Measurements from ENCODE around the gene LRP1B.

The LRP1B gene

GRCh38 chr2:140843186-140843585 lies 1287.6 kb downstream of the LRP1B start:
- no peak overlapping the region for H3K4me3 ChIP-seq (ENCODE audit: low read length)
- TF ChIP-seq CTCF (conservative IDR thresholded peaks at IDR 0.05; ENCODE audit: low read depth, low read length), result no peak
- no peak for DNase-seq (ENCODE audit: low read depth)

GRCh38 chr2:140842110-140842509 lies 1288.7 kb downstream of the LRP1B start:
- no peak for DNase-seq (ENCODE audit: low read depth)
- TF ChIP-seq CTCF (conservative IDR thresholded peaks at IDR 0.05; ENCODE audit: low read depth, low read length), result no peak
- no peak overlapping the region for H3K4me3 ChIP-seq (ENCODE audit: low read length)

DNA sequence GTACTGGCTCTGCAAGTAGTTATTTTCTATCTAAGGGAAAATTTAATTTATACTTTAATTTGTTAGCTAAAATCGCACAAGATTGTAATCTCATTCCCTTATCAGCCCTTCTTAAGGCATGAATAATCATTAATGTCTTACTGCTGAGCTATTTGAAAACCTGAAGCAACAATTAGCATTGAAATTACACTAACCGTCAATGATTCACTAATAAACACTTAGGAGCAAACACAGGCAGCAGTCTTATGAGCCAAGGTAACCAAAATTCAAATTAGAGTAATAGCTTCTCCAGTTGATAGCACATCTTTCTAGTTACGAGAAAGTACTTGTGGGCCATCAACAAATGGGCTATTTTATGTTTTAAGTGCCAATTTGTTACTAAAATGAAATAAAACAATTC lies 1289.7 kb downstream of the LRP1B start:
- no peak for DNase-seq (ENCODE audit: low read depth)
- H3K4me3 ChIP-seq (ENCODE audit: low read length), result no peak overlapping the region
- no peak for TF ChIP-seq CTCF (conservative IDR thresholded peaks at IDR 0.05; ENCODE audit: low read depth, low read length)

GRCh38 chr2:140836826-140837225 lies 1294.0 kb downstream of the LRP1B start:
- no peak for DNase-seq (ENCODE audit: low read depth)

GRCh38 chr2:140835079-140835478 lies 1295.7 kb downstream of the LRP1B start:
- no peak for TF ChIP-seq CTCF (conservative IDR thresholded peaks at IDR 0.05; ENCODE audit: low read depth, low read length)
- DNase-seq (ENCODE audit: low read depth), result no peak
- no peak overlapping the region for H3K4me3 ChIP-seq (ENCODE audit: low read length)

More at GRCh38 chr2:140836826-140837225, 1294.0 kb downstream of the LRP1B start:
- no peak overlapping the region for H3K4me3 ChIP-seq (ENCODE audit: low read length)
- TF ChIP-seq CTCF (conservative IDR thresholded peaks at IDR 0.05; ENCODE audit: low read depth, low read length), result no peak

DNA sequence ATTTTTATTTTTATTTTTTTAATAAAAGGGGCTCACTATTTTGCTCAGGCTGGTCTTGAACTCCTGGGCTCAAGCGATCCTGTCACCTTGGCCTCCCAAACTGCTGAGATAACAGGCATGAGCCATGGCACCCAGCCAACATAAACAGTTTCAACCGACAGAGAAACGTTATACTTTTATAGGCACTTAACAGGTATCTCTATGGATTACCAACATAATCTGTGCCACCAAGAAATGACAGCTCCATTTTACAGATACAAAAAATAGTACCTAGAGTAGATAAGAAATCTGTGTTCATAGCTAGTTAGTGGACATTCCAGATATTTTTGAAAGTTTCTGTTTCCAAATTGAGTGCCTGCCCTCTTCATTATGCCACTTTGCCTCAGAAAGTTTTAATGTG lies 1316.7 kb downstream of the LRP1B start:
- no peak for DNase-seq (ENCODE audit: low read depth)
- TF ChIP-seq CTCF (conservative IDR thresholded peaks at IDR 0.05; ENCODE audit: low read depth, low read length), result no peak

GRCh38 chr2:140808820-140809219 lies 1322.0 kb downstream of the LRP1B start:
- DNase-seq (ENCODE audit: low read depth), result no peak
- H3K4me3 ChIP-seq (ENCODE audit: low read length), result no peak overlapping the region
- TF ChIP-seq CTCF (conservative IDR thresholded peaks at IDR 0.05; ENCODE audit: low read depth, low read length), result peak; percentile 8

More for the DNA sequence above, 1316.7 kb downstream of the LRP1B start:
- H3K4me3 ChIP-seq (ENCODE audit: low read length), result no peak overlapping the region
